GM23248 (cell line): ENCODE results near the gene MYH6. TPM values are rescaled to one million over a fixed set of nuclear protein-coding genes. Genes with fewer than 3 reads are reported as not detected.

Experiments
- DNase-seq: peaks from one replicate; pipeline ENCODE4 v3.0.0-alpha.2; 2015
- H2AFZ ChIP-seq: fragments of 200-600 bp; sonication (generic); 2 replicates; pipeline ENCODE4 v1.6.1; 2016; ENCODE audit warnings: antibody characterized with exemption
- H3F3A ChIP-seq: fragments of 200-600 bp; sonication (generic); 2 replicates; pipeline ENCODE4 v1.6.1; 2016; ENCODE audit warnings: mild to moderate bottlenecking, antibody characterized with exemption, mixed run types; ENCODE audit not compliant: insufficient read depth
- H3K27ac ChIP-seq: fragments of 200-600 bp; sonication (generic); 2 replicates; pipeline ENCODE4 v1.5.1; 2016; ENCODE audit warnings: mild to moderate bottlenecking
- H3K27me3 ChIP-seq: fragments of 200-600 bp; sonication (generic); replicated peaks from 2 replicates; pipeline ENCODE4 v1.6.1; 2016; ENCODE audit warnings: mild to moderate bottlenecking; ENCODE audit not compliant: insufficient read depth
- H3K36me3 ChIP-seq: fragments of 200-600 bp; sonication (generic); 2 replicates; pipeline ENCODE4 v1.6.1; 2016; ENCODE audit warnings: low read depth, mild to moderate bottlenecking
- H3K4me1 ChIP-seq: fragments of 200-600 bp; sonication (generic); 2 replicates; pipeline ENCODE4 v1.6.1; 2016; ENCODE audit warnings: mild to moderate bottlenecking; ENCODE audit not compliant: insufficient read depth
- H3K4me2 ChIP-seq: fragments of 200-600 bp; sonication (generic); one replicate; pipeline ENCODE4 v1.6.1; 2016; ENCODE audit warnings: mild to moderate bottlenecking; ENCODE audit not compliant: unreplicated experiment
- H3K4me3 ChIP-seq: fragments of 200-600 bp; sonication (generic); 2 replicates; pipeline ENCODE4 v1.5.1; 2016; ENCODE audit warnings: mild to moderate bottlenecking
- H3K79me2 ChIP-seq: fragments of 200-600 bp; sonication (generic); 2 replicates; pipeline ENCODE4 v1.6.1; 2016; ENCODE audit warnings: mild to moderate bottlenecking; ENCODE audit not compliant: insufficient read depth
- H3K9ac ChIP-seq: fragments of 200-600 bp; sonication (generic); 2 replicates; pipeline ENCODE4 v1.6.1; 2016; ENCODE audit warnings: mild to moderate bottlenecking
- H3K9me2 ChIP-seq: fragments of 200-600 bp; sonication (generic); 2 replicates; pipeline ENCODE4 v1.6.1; 2016; ENCODE audit warnings: mixed run types, mild to moderate bottlenecking, moderate library complexity; ENCODE audit not compliant: insufficient read depth
- H3K9me3 ChIP-seq: fragments of 200-600 bp; sonication (generic); one replicate; pipeline ENCODE4 v1.6.1; 2017; ENCODE audit warnings: low read depth
- H4K20me1 ChIP-seq: fragments of 200-600 bp; sonication (generic); 2 replicates; pipeline ENCODE4 v1.6.0; 2016; ENCODE audit not compliant: insufficient read depth
- EZH2 ChIP-seq: fragments of 200-600 bp; sonication (generic); IDR thresholded peaks from 2 replicates; pipeline ENCODE4 v1.6.1; 2018; ENCODE audit warnings: antibody characterized with exemption, mild to moderate bottlenecking; ENCODE audit not compliant: insufficient read depth, poor library complexity, severe bottlenecking
- EZH2phosphoT487 ChIP-seq: fragments of 200-600 bp; sonication (generic); IDR thresholded peaks from 2 replicates; pipeline ENCODE4 v1.6.1; 2018; ENCODE audit warnings: antibody characterized with exemption, moderate library complexity, mild to moderate bottlenecking, low read depth; ENCODE audit not compliant: insufficient read depth
- whole genome bisulfite sequencing, 2 experiments: methylation state at CpG; one replicate each; pipeline ENCODE4 v1.1.6; 2015 to 2017; ENCODE audit warnings: low lambda C conversion rate in 2 of 2, low coverage in 1 of 2; ENCODE audit errors: missing lambda C conversion rate in 2 of 2; 5-methylcytosine and 5-hydroxymethylcytosine counted together
- in situ Hi-C: fragments of 300-500 bp; cut with MboI; formaldehyde crosslinking; loops from 2 replicates; pipeline ENCODE4 v1.15.0; 2020
- polyA plus RNA-seq: library from polyadenylated mRNA; unstranded; fragments of >200 nt; fragmentation: Nextera tagmentation; extraction: Ambion mirVana; gene quantifications from 2 replicates; pipeline ENCODE4 v1.2.1, GENCODE V29; 2016
- total RNA-seq: library from RNA; depleted of rRNA; stranded (reverse); fragments of >200 nt; shearing (Covaris generic); gene quantifications from 2 replicates; pipeline ENCODE4 v1.2.3, GENCODE V29; 2014

The MYH6 gene
- total and polyA plus RNA-seq, 2 experiments from 2014 or later, result not detected

DNA sequence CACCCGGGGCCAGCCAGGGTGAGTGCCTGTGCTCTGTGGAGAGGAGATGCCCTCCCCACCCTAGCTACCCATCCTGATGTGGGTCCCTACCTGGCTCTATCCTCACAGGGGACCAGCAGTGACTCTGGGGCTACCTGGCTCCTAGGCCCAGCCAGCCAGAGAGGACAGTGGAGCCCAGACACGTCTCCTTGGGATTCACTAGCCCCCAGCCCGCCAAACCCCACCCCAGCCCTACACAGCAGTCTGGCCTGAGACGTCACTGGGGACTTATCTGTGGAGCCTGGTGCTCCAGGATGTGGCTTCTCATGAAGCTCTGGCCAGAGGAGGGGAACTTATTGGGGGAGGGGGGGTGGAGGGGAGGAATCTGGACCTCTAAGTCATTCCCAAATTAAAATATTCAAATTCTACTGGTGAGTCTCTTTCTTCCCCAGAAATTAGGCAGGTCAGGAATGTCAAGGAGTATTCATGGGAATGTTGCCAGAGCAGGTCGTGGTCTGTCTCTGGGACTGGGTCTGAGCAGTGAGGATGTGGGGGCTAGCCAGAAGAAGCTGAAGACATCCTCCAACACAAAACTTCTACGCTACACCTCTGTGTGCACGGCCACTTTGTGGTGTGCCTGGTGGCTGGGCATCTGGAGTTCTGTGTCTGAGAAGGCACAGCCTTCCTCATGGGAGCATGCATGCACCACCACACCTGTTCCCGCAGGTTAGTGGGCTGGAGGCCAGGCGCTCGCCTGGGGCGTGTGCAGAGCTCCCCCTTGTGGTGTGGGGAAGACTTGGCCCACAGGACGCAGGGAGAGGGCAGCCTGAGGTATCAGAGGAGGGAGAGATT is 28.5 kb downstream of the MYH6 start:
- Histone ChIP-seq H3K36me3 (no peaks in the 10 kb centered on the region), H3K79me2 (no peaks in the 10 kb centered on the region), H3K27me3 (peaks cover 12% of the 10 kb centered on the region; the same call in 1 of the 2 replicates), H3K9me3 (no peaks in the 10 kb centered on the region), H4K20me1 (no peaks in the 10 kb centered on the region), H3K27ac (no peak overlapping the region), H2AFZ (no peak overlapping the region), H3K4me1 (no peaks in the 10 kb centered on the region), H3K4me2 (no peak overlapping the region), H3F3A (no peaks in the 10 kb centered on the region), H3K9me2 (no peaks in the 10 kb centered on the region), H3K4me3 (no peak overlapping the region), H3K9ac (no peak overlapping the region)
- TF ChIP-seq EZH2, result no peak
- TF ChIP-seq EZH2phosphoT487, result no peak
- peak; percentile 63 for DNase-seq
- WGBS, 2 experiments, result 25 to 27% methylated on average over 12 of the region's 12 CpGs
- in situ Hi-C loops, result no loop called here

GRCh38 chr14:23378612-23379220 is 29.4 kb downstream of the MYH6 start:
- no peak overlapping the region for H2AFZ ChIP-seq
- 54 to 59% methylated on average over 11 of the region's 11 CpGs for WGBS, 2 experiments
- H3K27me3 ChIP-seq, result peaks cover 12% of the 10 kb centered on the region; the same call in 1 of the 2 replicates
- in situ Hi-C loops, result no loop called here
- no peak overlapping the region for H3K4me3 ChIP-seq
- TF ChIP-seq EZH2phosphoT487 (no peak), EZH2 (no peak)
- no peaks in the 10 kb centered on the region for H3K4me1 ChIP-seq
- no peak overlapping the region for H3K4me2 ChIP-seq
- no peaks in the 10 kb centered on the region for H3K36me3 ChIP-seq
- H3K9me3 ChIP-seq, result no peaks in the 10 kb centered on the region
- no peaks in the 10 kb centered on the region for H4K20me1 ChIP-seq
- H3K79me2 ChIP-seq, result no peaks in the 10 kb centered on the region
- H3F3A ChIP-seq, result no peaks in the 10 kb centered on the region
- H3K27ac ChIP-seq, result no peak overlapping the region
- no peak for DNase-seq
- no peak overlapping the region for H3K9ac ChIP-seq
- no peaks in the 10 kb centered on the region for H3K9me2 ChIP-seq

GRCh38 chr14:23377573-23378563 is 30.2 kb downstream of the MYH6 start:
- no peaks in the 10 kb centered on the region for H3K79me2 ChIP-seq
- H3K9me2 ChIP-seq, result no peaks in the 10 kb centered on the region
- no peak overlapping the region for H3K27ac ChIP-seq
- 76 to 77% methylated on average over 13 to 14 of the region's 14 CpGs for WGBS, 2 experiments
- H2AFZ ChIP-seq, result no peak overlapping the region
- H3K9ac ChIP-seq, result no peak overlapping the region
- no peaks in the 10 kb centered on the region for H3K9me3 ChIP-seq
- no peak for DNase-seq
- H3K27me3 ChIP-seq, result peaks cover 12% of the 10 kb centered on the region; the same call in 1 of the 2 replicates
- in situ Hi-C loops, result no loop called here
- no peak overlapping the region for H3K4me3 ChIP-seq
- TF ChIP-seq EZH2phosphoT487 (no peak), EZH2 (no peak)
- no peak overlapping the region for H3K4me2 ChIP-seq
- H4K20me1 ChIP-seq, result no peaks in the 10 kb centered on the region
- H3F3A ChIP-seq, result no peaks in the 10 kb centered on the region
- no peaks in the 10 kb centered on the region for H3K4me1 ChIP-seq
- H3K36me3 ChIP-seq, result no peaks in the 10 kb centered on the region

- in situ Hi-C loops, result no loop called here
- no peaks in the 10 kb centered on the region for H3K36me3 ChIP-seq
- H4K20me1 ChIP-seq, result no peaks in the 10 kb centered on the region
- H3K27me3 ChIP-seq, result peaks cover 12% of the 10 kb centered on the region; the same call in 1 of the 2 replicates
- no peaks in the 10 kb centered on the region for H3F3A ChIP-seq
- H3K27ac ChIP-seq, result no peak overlapping the region
- TF ChIP-seq EZH2 (no peak), EZH2phosphoT487 (no peak)
- no peak for DNase-seq
- no peaks in the 10 kb centered on the region for H3K4me1 ChIP-seq
- no peak overlapping the region for H2AFZ ChIP-seq
- H3K79me2 ChIP-seq, result no peaks in the 10 kb centered on the region
- no peak overlapping the region for H3K4me2 ChIP-seq
- no peaks in the 10 kb centered on the region for H3K9me2 ChIP-seq
- 38 to 40% methylated on average over 9 to 11 of the region's 11 CpGs for WGBS, 2 experiments
- no peaks in the 10 kb centered on the region for H3K9me3 ChIP-seq
- H3K4me3 ChIP-seq, result no peak overlapping the region
- H3K9ac ChIP-seq, result no peak overlapping the region
These were observed 30.9 kb downstream of the MYH6 start for GRCh38 chr14:23377198-23377550.
